NOMO-1 treated with dmso at 0.1 percent for 144 hours (cell line): Measurements from ENCODE around the gene COL5A1.

Experiments used
- DNase-seq: peaks from one replicate; lab custom pipeline; 2025; ENCODE audit not compliant: unreplicated experiment; lab: John Stamatoyannopoulos, UW

The COL5A1 gene

DNA sequence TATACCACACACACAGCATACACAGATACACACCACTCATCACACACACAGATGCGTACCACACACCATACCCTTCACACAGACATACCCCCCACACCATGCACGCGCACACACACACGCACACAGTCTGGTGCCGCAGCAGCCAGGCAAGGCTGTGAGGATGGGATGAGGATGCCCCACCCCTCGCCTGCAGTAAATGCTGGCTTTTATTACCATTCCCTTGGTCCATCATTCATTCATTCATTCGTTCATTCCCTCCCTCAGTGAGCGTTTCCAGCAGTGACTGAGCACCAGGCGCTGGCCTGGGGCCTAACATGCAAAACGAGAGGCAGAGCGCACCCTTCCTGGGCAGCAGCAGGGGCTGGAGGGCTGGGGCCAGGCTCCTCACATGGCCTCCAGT, 187.3 kb downstream of the COL5A1 start:
- no peak for DNase-seq

DNA sequence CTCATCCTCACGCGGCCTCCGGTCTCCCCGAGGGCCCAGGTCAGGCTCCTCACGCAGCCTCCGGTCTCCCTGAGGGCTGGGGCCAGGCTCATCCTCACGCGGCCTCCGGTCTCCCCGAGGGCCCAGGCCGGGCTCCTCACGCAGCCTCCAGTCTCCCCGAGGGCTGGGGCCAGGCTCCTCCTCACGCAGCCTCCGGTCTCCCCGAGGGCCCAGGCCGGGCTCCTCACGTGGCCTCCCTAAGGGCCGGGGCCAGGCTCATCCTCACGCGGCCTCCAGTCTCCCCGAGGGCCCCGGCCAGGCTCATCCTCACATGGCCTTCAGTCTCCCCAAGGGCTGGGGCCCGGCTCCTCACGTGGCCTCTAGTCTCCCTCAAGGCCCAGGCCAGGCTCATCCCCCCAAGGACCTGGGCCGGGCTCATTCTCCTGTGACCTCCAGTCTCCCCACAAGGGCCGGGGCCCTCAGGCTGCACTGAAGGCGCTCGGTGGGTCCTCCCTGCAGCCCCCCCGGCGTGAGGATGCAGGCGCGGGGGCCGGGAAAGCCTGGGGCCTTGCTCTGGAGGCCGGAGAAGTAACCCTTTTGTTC, 187.8 kb downstream of the COL5A1 start:
- DNase-seq, result no peak

DNA sequence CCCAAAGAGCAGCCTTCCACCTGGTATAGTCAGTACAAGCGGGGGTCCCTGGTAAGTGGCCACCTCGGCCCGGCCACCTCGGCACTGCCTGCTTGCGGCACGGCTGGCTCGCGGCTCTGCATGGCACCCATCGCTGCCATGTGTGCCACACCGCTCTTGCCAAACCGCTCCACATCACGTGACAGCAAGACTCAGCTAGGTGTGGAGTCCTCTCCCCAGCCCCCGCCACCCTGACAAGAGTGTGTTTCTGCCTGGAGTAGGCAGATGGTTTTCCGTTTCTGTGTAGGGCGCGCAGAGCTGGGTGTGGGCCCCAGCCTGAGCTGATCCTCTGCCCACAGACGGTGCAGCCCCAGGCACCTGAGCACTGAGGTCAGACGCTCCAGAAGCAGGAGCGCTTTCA, 188.5 kb downstream of the COL5A1 start:
- DNase-seq, result no peak

DNA sequence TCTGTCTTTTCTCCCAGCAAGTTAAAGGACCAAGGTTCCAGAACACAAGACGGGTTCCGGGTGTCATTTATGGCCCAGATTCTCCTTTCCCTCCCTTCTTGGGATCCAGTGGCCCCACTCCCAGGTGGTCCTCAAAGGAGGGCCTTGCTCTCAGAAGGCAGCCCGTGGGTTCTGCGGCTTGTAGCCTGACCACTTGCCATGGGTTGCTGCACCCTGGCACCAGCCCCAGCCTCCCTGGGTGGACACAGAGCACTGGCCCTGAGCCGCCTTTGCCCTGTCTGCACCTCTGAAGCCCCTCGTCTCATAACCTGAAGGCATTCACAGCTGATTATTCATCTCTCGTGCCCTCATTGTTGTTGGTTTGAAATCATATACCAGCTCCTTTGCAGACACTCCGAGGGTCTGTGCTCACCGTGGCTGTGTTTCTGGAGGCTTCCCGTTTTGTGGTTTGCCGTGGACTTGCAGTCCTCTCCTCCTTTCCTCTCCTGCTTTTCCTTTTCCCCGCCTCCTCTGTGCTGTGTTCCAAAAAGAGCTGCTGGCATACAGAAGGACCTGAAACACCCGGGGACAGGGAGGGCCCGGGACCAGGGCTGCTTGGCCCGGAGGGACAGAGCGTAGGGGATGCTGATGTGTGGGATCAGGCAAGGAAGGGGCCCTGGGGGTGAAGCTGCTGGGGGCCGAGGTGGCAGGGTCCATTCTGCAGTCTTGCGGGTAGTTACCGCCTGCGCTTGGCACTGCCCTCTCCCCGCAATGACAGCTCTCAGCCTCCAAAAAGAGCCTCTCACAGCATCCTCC, 189.5 kb downstream of the COL5A1 start:
- DNase-seq, result no peak

DNA sequence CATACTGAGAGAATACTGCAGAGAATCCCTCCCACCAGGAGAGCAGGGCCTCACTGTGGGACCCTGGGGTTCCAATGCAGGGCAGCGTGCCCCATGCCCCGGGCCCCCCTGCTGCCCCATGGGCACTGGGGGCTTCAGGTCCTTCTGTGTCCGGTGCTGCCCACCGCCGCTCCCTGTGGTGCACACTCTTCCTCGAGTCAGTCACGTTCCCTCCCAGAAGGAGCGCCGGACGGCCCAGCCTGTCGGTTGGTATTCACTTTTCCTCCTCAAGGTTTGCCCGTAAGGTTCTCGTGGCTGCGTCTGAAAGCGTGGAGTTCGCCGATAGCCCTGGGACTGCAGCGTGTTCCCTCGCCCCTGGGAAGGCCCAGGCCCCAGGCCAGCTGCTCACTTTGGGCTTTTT, 190.9 kb downstream of the COL5A1 start:
- no peak for DNase-seq

DNA sequence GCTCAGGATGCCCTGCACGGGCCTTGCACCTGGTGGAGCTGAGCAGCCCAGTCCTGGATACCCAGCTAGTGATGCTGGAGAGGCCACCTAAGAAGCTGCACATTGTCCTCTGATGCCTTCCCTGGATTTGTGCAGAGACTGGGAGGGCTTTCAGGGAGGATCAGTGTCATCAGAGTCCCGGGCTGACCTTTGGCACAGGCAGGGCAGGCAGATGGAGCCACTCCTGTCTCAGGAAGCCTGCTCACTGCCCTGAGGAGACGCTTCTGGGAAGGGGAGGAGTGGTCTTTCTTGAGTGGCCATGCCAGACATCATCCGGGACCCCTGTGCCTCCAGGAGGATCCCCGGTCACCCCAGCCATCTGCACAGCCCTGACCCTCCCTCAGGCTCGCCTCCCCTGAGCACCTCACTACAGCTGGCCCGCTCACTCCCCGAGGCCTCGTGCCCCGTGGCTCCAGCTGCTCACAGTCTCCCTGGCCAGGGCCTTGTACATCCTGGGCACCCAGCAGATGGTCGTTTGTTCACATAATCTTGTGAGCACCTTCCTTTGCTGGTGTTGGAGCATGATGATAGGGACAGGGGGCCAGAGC, 191.8 kb downstream of the COL5A1 start:
- no peak for DNase-seq

DNA sequence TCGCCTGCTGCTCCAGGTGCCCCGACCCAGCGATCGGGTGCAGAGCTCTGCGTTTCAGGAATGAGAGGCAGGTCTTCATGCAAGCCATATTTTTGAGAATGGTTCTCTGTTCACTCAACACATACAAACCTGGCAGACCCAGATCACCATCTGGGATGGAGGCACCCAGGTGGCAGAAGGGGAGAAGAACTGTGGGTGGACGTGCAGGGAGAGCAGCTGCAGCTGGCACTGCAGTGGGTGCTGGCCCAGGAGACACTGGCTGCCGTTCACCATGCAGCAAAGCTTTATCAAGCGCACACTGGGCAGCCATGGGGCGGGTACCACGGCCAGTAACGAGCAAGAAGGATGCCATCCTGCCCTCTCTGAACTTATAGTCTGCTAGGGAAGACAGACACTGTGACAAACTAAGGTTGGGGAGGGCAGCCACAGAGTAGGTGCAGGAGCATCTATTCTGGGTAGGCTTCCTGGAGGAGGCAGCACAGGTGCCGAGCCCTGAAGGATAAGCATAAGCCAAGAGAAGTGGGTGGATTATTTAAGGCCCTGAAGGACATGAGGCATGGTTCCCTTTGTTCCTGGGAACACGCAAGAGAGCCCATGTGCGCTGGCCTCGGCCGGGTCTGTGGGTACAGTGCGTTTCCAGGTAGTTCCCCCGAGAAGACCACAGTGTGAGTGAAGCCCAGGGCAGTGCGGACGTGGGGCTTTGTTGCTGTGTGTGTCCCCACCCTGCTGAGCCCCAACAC, 192.8 kb downstream of the COL5A1 start:
- no peak for DNase-seq

DNA sequence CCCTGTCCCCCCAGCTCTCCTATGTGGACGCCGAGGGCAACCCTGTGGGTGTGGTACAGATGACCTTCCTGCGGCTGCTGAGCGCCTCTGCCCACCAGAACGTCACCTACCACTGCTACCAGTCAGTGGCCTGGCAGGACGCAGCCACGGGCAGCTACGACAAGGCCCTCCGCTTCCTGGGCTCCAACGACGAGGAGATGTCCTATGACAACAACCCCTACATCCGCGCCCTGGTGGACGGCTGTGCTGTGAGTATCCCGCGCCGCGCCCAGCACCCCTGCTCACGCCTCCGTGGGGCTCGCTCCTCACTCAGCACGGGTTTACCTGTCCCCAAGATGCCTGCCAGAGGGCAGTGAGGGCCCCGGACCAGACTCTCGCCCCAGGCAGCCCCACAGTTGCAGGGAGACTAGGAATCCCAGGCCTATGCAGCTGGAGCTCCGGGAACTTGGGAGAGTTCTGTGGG, 193.4 kb downstream of the COL5A1 start:
- no peak for DNase-seq

DNA sequence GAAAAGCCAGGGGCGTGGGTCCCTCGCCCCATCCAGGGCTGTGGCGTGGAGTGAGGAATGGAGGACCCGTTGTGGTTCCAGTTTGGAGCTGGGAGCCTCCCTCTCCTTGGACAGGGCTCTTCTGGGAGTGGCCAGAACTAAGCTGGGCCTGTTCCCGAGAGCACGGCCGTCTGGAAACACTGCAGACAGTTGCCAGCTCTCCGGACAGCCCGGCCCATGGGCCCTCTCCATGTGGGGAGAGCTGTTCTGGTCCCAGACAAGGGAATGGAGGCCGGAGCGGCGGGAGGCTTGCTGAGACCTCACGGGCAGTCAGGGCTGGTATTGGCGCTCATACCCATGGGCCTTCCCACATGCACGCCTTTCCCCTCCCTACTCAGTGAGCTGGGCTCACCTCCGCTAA, 193.8 kb downstream of the COL5A1 start:
- no peak for DNase-seq

DNA sequence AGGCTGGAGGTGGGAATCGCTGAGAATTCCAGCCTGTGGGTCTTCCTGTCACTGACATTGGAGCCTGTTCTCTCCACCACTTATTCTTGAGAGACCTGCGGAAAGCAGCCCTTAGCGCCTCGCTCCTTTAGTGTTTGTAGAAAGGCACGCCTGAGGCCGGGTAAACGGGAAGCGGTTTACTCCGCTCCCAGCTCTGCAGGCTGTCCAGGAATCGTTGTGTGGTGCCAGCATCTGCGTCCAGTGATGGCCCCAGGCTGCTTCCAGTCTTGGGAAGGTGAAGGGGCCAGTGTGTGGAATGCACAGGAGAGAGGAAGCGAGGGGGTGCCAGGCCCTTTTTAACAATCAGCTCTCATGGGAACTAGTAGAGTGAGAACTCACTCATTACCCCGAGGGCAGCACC, 194.4 kb downstream of the COL5A1 start:
- no peak for DNase-seq

DNA sequence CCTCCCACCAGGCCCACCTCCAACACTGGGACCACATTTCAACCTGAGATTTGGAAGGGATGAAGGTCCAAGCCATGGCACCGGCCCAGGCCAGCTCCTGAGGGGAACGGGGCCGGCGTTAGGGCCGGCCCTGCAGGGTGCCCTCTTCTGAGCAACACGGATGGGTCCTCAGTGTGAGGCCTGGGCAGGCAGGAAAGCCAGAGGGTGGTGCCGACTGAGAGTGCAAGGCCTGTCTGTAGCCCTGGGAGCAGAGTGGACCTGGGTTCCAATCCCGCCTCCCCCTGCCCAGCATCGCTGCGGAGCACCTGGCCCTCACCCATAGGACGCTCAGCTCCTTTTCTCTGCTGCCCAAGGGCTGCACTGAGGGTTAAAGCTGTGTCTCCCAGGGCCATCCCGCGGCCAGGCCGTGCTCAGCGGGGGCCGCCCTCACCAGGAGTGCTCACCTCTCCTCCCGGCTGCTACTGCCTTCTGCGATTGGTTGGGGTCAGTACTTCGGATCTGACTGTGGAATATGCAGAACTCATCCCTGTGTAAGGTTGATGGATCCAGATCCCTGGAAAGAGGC, 194.9 kb downstream of the COL5A1 start:
- no peak for DNase-seq

DNA sequence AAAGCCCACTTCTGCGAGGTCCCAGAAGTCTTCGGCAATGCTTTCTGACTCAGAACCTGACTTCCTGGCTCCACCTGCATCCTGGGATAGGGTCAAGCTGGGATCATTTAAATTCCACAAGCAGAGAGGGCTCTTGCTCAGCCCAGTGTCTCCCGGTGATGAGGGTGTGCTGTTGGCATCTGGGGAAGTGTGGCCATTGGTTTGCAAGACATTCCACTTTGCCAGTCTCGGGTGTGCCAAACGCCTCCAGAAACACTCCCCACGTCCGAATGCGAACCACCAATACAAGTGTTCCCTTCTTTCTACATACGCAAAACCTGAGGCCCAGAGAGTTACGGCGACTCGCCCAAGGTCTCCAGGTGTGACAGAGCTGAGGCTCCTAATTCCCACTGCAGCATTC, 195.9 kb downstream of the COL5A1 start:
- DNase-seq, result no peak

DNA sequence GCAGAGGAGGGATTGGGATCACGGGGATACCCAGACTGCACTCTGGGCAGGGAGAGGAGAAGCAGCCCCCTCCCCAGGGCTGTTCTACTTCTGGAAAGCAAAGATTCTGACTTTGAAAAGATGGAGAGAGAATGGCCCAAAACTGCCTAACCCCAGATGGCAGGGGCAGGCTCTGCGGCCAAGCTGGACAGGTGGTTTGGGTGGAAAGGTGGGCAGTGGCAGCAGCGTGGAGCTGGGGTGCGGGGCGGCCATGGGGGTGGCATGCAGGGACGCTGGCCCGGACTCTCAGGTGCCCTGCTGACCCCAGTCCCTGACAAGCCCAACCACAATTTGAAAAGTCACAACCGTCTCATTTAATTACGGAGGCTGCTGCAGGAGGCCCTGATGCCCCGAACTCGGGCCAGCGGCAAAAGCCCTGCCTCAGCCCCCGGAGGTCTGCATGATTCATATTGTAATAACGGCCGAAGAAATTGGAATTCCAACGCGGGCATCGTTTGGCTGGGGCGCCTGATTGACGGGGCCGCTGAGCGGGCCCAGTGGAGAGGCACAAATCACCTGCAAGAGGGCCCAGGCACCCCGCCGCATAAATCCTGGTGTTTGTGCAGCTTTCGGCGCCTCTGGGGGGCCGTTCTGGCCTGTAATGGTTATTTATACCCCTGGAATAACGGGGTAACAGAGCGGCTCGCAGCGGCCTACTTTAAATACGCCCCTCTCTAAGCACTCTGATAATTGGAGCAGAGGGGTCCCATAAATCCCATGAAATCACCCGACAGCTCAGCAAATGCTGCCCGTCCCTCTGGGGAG, 197.2 kb downstream of the COL5A1 start:
- no peak for DNase-seq

DNA sequence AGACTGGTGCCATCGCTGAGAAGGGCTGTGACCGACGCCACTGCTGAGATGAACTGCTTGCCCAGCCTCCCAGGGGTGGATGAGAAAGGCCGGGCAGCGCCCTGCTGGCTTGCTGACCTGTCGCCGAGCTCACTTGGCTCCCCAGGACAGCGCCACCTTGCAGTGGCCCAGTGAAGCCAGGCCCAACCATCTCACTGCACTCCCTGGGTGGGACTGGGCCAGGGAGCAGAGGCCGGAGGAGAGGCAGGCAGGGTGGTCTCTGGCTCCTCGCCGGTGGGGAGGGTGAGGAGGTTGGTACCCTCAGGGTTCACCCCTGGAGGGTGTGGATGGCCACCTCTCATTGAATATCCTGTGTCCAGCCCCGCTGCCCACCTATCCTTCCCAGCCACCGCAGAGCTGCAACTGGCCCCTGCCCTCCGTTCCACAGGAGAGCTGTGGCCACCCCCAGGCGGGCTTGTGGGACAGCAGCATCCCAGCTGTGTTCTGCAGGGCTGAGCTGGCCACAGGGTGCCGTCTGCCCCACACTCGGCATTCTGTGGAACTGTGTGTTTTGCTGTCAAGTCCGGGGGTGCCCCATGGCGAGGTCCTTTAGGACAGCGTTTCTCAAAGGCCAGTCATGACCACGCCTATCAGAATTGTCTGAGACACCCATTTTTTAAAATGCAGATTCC, 198.0 kb downstream of the COL5A1 start:
- no peak for DNase-seq

DNA sequence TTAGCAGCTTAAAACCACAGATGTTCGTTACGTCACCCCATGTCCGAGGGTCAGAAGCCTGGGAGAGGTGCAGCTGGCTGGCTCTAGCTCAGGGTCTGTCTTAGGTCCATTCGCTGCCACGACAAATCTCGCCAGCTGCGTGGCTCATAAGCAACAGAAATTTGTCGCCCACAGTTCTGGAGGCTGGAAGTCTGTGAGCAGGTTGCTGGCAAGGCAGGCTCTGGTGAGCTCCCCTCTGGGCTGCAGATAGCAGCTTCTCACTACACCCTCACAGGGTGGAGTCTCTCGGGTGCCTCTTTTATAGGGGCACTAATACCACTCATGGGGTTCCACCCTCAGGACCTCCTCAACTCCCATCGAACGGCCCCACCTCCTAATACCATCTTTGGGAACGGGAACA, 198.9 kb downstream of the COL5A1 start:
- DNase-seq, result no peak

DNA sequence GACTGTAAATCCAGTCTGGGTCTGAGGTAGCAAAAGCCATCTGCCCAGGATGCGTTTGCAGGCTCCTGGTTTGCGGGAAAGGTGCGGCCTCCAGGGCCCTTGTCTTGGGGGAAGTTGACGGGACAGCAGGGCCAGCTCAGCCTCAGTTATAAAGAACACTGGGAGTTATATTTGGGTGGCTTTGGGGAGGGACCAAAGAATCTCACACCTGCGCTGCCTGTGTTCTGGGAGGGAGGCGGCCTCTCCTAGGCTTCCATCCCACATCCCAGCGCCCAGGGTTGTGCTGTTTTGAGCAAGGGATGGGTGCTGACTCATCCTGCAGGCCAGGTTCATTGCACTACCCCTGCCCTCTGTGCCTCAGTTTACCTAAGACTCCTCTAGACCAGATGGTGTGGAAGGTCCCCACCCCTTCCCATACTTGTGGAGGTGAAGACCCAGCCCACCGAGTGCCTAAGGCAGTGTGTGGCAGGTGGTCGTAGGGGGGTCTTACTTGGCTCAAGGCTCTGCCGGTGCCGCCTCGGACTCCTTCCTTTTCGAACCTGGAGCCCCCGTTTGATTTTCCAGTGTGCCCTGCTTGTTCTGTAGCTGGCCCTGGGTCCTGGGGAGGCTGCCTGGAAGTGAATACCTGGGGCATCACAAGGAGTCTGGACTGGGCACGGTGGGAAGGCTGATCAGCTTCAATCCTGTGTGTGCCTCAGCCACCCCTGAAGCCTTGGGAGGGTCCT, 199.7 kb downstream of the COL5A1 start:
- DNase-seq, result no peak

DNA sequence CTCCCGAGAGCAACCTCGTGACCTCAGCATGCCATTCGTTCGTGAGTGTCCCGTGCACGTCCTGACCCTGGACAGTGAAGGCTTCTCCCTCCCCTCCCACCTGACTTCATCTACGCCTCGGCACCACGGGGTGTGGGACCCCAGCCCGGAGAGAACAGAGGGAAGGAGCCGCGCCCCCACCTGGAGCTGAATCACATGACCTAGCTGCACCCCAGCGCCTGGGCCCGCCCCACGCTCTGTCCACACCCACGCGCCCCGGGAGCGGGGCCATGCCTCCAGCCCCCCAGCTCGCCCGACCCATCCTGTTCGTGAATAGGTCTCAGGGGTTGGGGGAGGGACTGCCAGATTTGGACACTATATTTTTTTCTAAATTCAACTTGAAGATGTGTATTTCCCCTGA, 200.7 kb downstream of the COL5A1 start:
- DNase-seq, result no peak

DNA sequence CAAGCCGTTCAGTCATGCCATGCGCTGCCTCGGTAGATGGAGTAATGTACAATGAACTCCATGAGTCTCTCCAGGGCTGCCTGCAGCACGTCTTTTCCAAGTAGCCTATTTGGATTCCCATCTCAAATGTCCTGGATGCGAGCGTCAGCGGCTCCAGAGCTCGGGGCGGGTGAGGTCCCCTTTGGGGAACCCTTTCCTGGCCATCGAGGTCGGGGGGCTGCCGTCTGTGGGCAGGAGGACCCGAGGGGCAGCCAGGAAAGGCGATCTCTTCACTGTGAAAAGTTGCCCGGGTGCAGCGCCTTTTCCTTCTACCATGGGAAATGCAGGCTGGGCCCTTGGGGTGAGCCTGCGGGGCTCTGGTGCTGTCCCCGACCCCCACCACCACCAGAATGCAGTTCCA, 202.1 kb downstream of the COL5A1 start:
- DNase-seq, result no peak

DNA sequence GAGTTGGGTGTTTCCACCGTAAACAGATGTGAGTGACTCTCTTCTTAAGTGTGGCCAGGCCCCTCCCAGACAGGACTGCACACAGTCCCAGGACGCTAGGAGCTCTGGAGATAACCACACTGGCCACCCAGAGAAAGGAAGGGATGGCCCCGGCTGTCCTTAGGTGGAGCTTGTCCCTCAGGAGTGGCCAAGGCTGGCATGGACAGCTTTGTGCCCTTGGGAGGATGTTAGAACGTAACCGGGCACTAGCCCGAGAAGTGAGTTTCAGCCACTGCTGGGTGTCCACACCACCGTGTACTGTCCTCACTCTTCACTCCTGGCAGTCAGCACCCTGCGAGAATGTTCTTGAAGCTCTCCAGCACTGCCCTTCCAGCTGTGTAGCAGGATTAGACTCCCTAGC, 203.2 kb downstream of the COL5A1 start:
- DNase-seq, result no peak
